HCT116 (cell line): ENCODE measurements around the gene VWA5B1. TPM values are rescaled to one million over a fixed set of nuclear protein-coding genes. Genes with fewer than 3 reads are reported as not detected.

Experiments
- ATAC-seq: fragments of 200-7000 bp; cut with Tn5 transposase; 2 replicates; pipeline ENCODE4 v1.9.1; 2020; ENCODE audit warnings: mild to moderate bottlenecking, moderate library complexity
- BruUV-seq: library from RNA; stranded (reverse); fragments of 400-500 nt; replicated peaks from 2 replicates; lab custom pipeline; 2021; lab: Mats Ljungman, UMichigan
- CTCF ChIA-PET: fragments of 300-600 bp; sonication (Branson Sonifier 250); formaldehyde crosslinking; loops from one replicate; lab custom pipeline; 2021; ENCODE audit warnings: antibody characterized with exemption; lab: Charles Lee
- POLR2A ChIA-PET: fragments of 300-600, 350-600 bp; sonication (Branson Sonifier 250); formaldehyde crosslinking; loops from one replicate; lab custom pipeline; 2021; ENCODE audit warnings: antibody characterized with exemption; lab: Charles Lee
- RAD21 ChIA-PET, 2 experiments: fragments of 300-600 bp; sonication (Branson Sonifier 250); formaldehyde crosslinking; loops; one replicate each; lab custom pipeline; 2023; ENCODE audit warnings: low total read pairs in 2 of 2; ENCODE audit not compliant: uncharacterized antibody in 2 of 2, unreplicated experiment in 2 of 2, low non-redundant PET in 1 of 2; lab: Charles Lee
- DNase-seq: peaks from one replicate; pipeline ENCODE4 v3.0.0-alpha.2; 2010; ENCODE audit warnings: low read depth, low spot score
- H2AFZ ChIP-seq: fragments of 200-600 bp; shearing (Covaris generic), sonication (generic); 2 replicates; pipeline ENCODE4 v1.6.1; 2017; ENCODE audit warnings: low read depth, mixed run types, mixed read lengths, antibody characterized with exemption, low read length; ENCODE audit not compliant: poor library complexity, severe bottlenecking
- H3K27ac ChIP-seq: 2 replicates; pipeline ENCODE4 v1.5.1; 2012; ENCODE audit warnings: low read depth, low read length
- H3K27me3 ChIP-seq: fragments of 200-600 bp; sonication (generic); 2 replicates; pipeline ENCODE4 v1.6.1; 2016; ENCODE audit warnings: mixed run types, low read length, mixed read lengths; ENCODE audit not compliant: insufficient read depth
- H3K36me3 ChIP-seq, 2 experiments: fragments of 200-500 bp in 1 of 2; fragments of 200-600 bp in 1 of 2; sonication (Bioruptor generic) in 1 of 2; sonication (generic) in 1 of 2; 2 replicates each; pipeline versions ENCODE4 v1.5.1 to v1.6.1; 2014 to 2016; ENCODE audit warnings: low read length in 2 of 2, inconsistent platforms in 1 of 2, mixed read lengths in 1 of 2, mixed run types in 1 of 2; ENCODE audit not compliant: insufficient read depth in 2 of 2, control insufficient read depth in 1 of 2
- H3K4me1 ChIP-seq, 2 experiments: fragments of 200-600 bp in 1 of 2; sonication (generic) in 1 of 2; 2 replicates each; pipeline versions ENCODE4 v1.5.1 to v1.6.1; 2012 to 2017; ENCODE audit warnings: low read length in 2 of 2, inconsistent platforms in 1 of 2, mild to moderate bottlenecking in 1 of 2, mixed read lengths in 1 of 2, mixed run types in 1 of 2, moderate library complexity in 1 of 2; ENCODE audit not compliant: insufficient read depth in 2 of 2, control insufficient read depth in 1 of 2
- H3K4me2 ChIP-seq: fragments of 200-600 bp; sonication (generic); 2 replicates; pipeline ENCODE4 v1.6.1; 2017; ENCODE audit warnings: mixed run types, low read length, mixed read lengths
- H3K4me3 ChIP-seq, 2 experiments: fragments of 200-600 bp in 1 of 2; sonication (generic) in 1 of 2; replicated peaks in 1 of 2; 2 replicates each; pipeline ENCODE4 v1.5.1; 2011 to 2016; ENCODE audit warnings: low read length in 2 of 2, control low read depth in 1 of 2, low read depth in 1 of 2, mild to moderate bottlenecking in 1 of 2, mixed read lengths in 1 of 2, mixed run types in 1 of 2
- H3K79me2 ChIP-seq: fragments of 200-600 bp; sonication (generic); 2 replicates; pipeline ENCODE4 v1.6.1; 2017; ENCODE audit warnings: mild to moderate bottlenecking, mixed run types, low read length, moderate library complexity, mixed read lengths; ENCODE audit not compliant: insufficient read depth
- H3K9ac ChIP-seq: fragments of 200-600 bp; sonication (generic); 2 replicates; pipeline ENCODE4 v1.6.1; 2016; ENCODE audit warnings: low read length, mixed read lengths
- H3K9me2 ChIP-seq: fragments of 200-600 bp; sonication (generic), shearing (Covaris generic); 2 replicates; pipeline ENCODE4 v1.6.1; 2017; ENCODE audit warnings: mixed run types, mild to moderate bottlenecking, moderate library complexity; ENCODE audit not compliant: insufficient read depth
- H3K9me3 ChIP-seq, 2 experiments: fragments of 200-500 bp in 1 of 2; fragments of 200-600 bp in 1 of 2; sonication (Bioruptor generic) in 1 of 2; sonication (generic) in 1 of 2; 2 replicates each; pipeline ENCODE4 v1.6.1; 2014 to 2017; ENCODE audit warnings: low read length in 2 of 2, mixed read lengths in 2 of 2, inconsistent platforms in 1 of 2, low read depth in 1 of 2, mild to moderate bottlenecking in 1 of 2, mixed run types in 1 of 2, moderate library complexity in 1 of 2; ENCODE audit not compliant: control insufficient read depth in 1 of 2, insufficient read depth in 1 of 2
- H4K20me1 ChIP-seq: fragments of 200-600 bp; sonication (generic), shearing (Covaris generic); 2 replicates; pipeline ENCODE4 v1.6.1; 2017; ENCODE audit warnings: mixed run types, mild to moderate bottlenecking, moderate library complexity; ENCODE audit not compliant: insufficient read depth
- CBX3 ChIP-seq: IDR thresholded peaks from 2 replicates; pipeline ENCODE4 v1.6.1; 2012; ENCODE audit warnings: low read depth
- CEBPB ChIP-seq: IDR thresholded peaks from 2 replicates; pipeline ENCODE4 v1.6.1; 2012; ENCODE audit warnings: low read depth
- EGR1 ChIP-seq: IDR thresholded peaks from 2 replicates; pipeline ENCODE4 v1.6.1; 2012; ENCODE audit warnings: low read depth
- ELF1 ChIP-seq: IDR thresholded peaks from 2 replicates; pipeline ENCODE4 v1.6.1; 2012; ENCODE audit warnings: low read depth, borderline replicate concordance
- JUND ChIP-seq: IDR thresholded peaks from 2 replicates; pipeline ENCODE4 v1.6.1; 2012
- POLR2A ChIP-seq: IDR thresholded peaks from 2 replicates; pipeline ENCODE4 v1.7.0; 2011; ENCODE audit warnings: borderline replicate concordance; ENCODE audit not compliant: insufficient read depth, insufficient read length; ENCODE audit errors: extremely low read depth
- RAD21 ChIP-seq: IDR thresholded peaks from 2 replicates; pipeline ENCODE4 v1.6.1; 2012; ENCODE audit warnings: low read depth, mild to moderate bottlenecking
- SIN3A ChIP-seq: IDR thresholded peaks from 2 replicates; pipeline ENCODE4 v1.6.1; 2012; ENCODE audit warnings: low read depth
- SP1 ChIP-seq: IDR thresholded peaks from 2 replicates; pipeline ENCODE4 v1.6.1; 2012; ENCODE audit warnings: low read depth
- SRF ChIP-seq: IDR thresholded peaks from 2 replicates; pipeline ENCODE4 v1.6.1; 2012; ENCODE audit warnings: low read depth
- TCF7L2 ChIP-seq: IDR thresholded peaks from 2 replicates; pipeline ENCODE4 v1.7.0; 2011; ENCODE audit warnings: borderline replicate concordance, inconsistent platforms; ENCODE audit not compliant: insufficient read depth, insufficient read length; ENCODE audit errors: extremely low read depth
- ZBTB33 ChIP-seq: IDR thresholded peaks from 2 replicates; pipeline ENCODE4 v1.6.1; 2011; ENCODE audit warnings: mild to moderate bottlenecking, low read length, moderate library complexity; ENCODE audit not compliant: insufficient replicate concordance; ENCODE audit errors: extremely low read depth
- ZFX ChIP-seq: fragments of 450-650 bp; IDR thresholded peaks from 2 replicates; pipeline ENCODE4 v1.6.1; 2017
- ZNF274 ChIP-seq: fragments of 200-500 bp; sonication (Bioruptor generic); IDR thresholded peaks from 2 replicates; pipeline ENCODE4 v1.6.1; 2014; ENCODE audit warnings: mild to moderate bottlenecking, low read depth, low read length, inconsistent platforms
- intact Hi-C: fragments of 100-400 bp; cut with micrococcal nuclease; formaldehyde crosslinking; loops from 2 replicates; pipeline ENCODE4 v1.10.0; 2022
- total RNA-seq: library from RNA; stranded (reverse); gene quantifications from one replicate; pipeline ENCODE4 v1.2.1, GENCODE V29; 2021; ENCODE audit not compliant: unreplicated experiment
- TF ChIP-seq, protein P1 (sequence below): IDR thresholded peaks from 2 replicates; pipeline ENCODE4 v1.6.1; 2012

The VWA5B1 gene
- total RNA-seq, 1 experiment from 2014 or later: not detected

- Histone ChIP-seq H3K4me1 (no peaks in the 10 kb centered on the region), H3K27ac (no peak overlapping the region), H3K36me3 (no peaks in the 10 kb centered on the region), H3K4me2 (no peak overlapping the region), H2AFZ (no peak overlapping the region), H3K4me3 (no peak overlapping the region), H3K9me3 (no peaks in the 10 kb centered on the region), H3K79me2 (no peaks in the 10 kb centered on the region), H3K27me3 (peaks cover 8% of the 10 kb centered on the region; the same call in 1 of the 2 replicates), H4K20me1 (no peaks in the 10 kb centered on the region), H3K9ac (no peak overlapping the region), H3K9me2 (no peaks in the 10 kb centered on the region)
- ChIA-PET RAD21 (no interaction called here), POLR2A (no interaction called here), CTCF (no interaction called here)
- TF ChIP-seq ZFX: no peak
- TF ChIP-seq RAD21: no peak
- no peak for TF ChIP-seq ZNF274
- no peak for TF ChIP-seq CBX3
- no peak for TF ChIP-seq EGR1
- TF ChIP-seq JUND: no peak
- TF ChIP-seq ELF1: no peak
- TF ChIP-seq SIN3A: no peak
- TF ChIP-seq SP1: no peak
- no peak for TF ChIP-seq SRF
- TF ChIP-seq, protein P1, sequence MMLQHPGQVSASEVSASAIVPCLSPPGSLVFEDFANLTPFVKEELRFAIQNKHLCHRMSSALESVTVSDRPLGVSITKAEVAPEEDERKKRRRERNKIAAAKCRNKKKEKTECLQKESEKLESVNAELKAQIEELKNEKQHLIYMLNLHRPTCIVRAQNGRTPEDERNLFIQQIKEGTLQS: no peak
- TF ChIP-seq CEBPB: no peak
- no peak for TF ChIP-seq TCF7L2
- no peak for TF ChIP-seq POLR2A
- no peak for TF ChIP-seq ZBTB33
- ATAC-seq (no peak), DNase-seq (no peak)
- no TSS peak for BruUV-seq
- intact Hi-C loops: no loop called here
Measured at GRCh38 chr1:20311289-20311688, 20.6 kb downstream of the VWA5B1 start.
